Tibial nerve (tissue), 4 donors: Measurements from ENCODE around the gene PSMC5. TPM values are rescaled to one million over a fixed set of nuclear protein-coding genes. Genes with fewer than 3 reads are reported as not detected.

Experiments
- DNase-seq, 2 donors: peaks; one replicate each; pipeline ENCODE4 v3.0.0-alpha.2; 2019; ENCODE audit warnings: low spot score in 2 of 2
- H3K27ac ChIP-seq, 4 donors: fragments of 200-600 bp; sonication (generic) in 3 of 4; one replicate each; pipeline ENCODE4 v1.5.1; 2017 to 2019; ENCODE audit warnings: mild to moderate bottlenecking in 1 of 4
- H3K27me3 ChIP-seq, 2 donors: fragments of 200-600 bp; sonication (generic) in 1 of 2; one replicate each; pipeline versions ENCODE4 v1.5.1 to v1.6.0; 2017 to 2019
- H3K36me3 ChIP-seq, 3 donors: fragments of 200-600 bp; sonication (generic); one replicate each; pipeline ENCODE4 v1.5.1; 2018 to 2019
- H3K4me1 ChIP-seq, 4 donors: fragments of 200-600 bp; sonication (generic) in 3 of 4; one replicate each; pipeline ENCODE4 v1.5.1; 2017 to 2019
- H3K4me3 ChIP-seq, 4 donors: fragments of 200-600 bp; sonication (generic) in 3 of 4; one replicate each; pipeline ENCODE4 v1.5.1; 2017 to 2019; ENCODE audit warnings: mild to moderate bottlenecking in 1 of 4, moderate library complexity in 1 of 4
- H3K9me3 ChIP-seq, 4 donors: fragments of 200-600 bp; sonication (generic) in 3 of 4; one replicate each; pipeline ENCODE4 v1.5.1; 2017 to 2019
- EP300 ChIP-seq, 2 donors: sonication (generic); formaldehyde crosslinking; IDR thresholded peaks; one replicate each; pipeline ENCODE4 v1.6.1; 2017; ENCODE audit warnings: antibody characterized with exemption in 2 of 2, mild to moderate bottlenecking in 1 of 2
- POLR2A ChIP-seq, 2 donors: fragments of 450-650 bp; IDR thresholded peaks; one replicate each; pipeline ENCODE4 v1.6.1; 2017; ENCODE audit warnings: antibody characterized with exemption in 2 of 2, mild to moderate bottlenecking in 2 of 2, moderate library complexity in 2 of 2
- WGBS, 2 donors: methylation state at CpG; one replicate each; pipeline ENCODE4 v1.1.5; 2018; 5-methylcytosine and 5-hydroxymethylcytosine counted together
- total RNA-seq, 4 donors: library from RNA; depleted of rRNA; stranded (reverse); fragments of >200 nt; gene quantifications; one replicate each; pipeline ENCODE4 v1.1.0, GENCODE V29; 2016
- TF ChIP-seq, protein P1 (sequence below), 5 experiments: fragments of 200-600 bp in 3 of 5; fragments of 450-650 bp in 2 of 5; sonication (generic) in 3 of 5; IDR thresholded peaks; one replicate each; pipeline ENCODE4 v1.5.1; 2016 to 2019; ENCODE audit warnings: antibody characterized with exemption in 5 of 5, mild to moderate bottlenecking in 3 of 5, moderate library complexity in 2 of 5

PSMC5 gene
- total RNA-seq, 4 donors from 2014 or later = 62.1 to 116 (median 103) TPM

DNA sequence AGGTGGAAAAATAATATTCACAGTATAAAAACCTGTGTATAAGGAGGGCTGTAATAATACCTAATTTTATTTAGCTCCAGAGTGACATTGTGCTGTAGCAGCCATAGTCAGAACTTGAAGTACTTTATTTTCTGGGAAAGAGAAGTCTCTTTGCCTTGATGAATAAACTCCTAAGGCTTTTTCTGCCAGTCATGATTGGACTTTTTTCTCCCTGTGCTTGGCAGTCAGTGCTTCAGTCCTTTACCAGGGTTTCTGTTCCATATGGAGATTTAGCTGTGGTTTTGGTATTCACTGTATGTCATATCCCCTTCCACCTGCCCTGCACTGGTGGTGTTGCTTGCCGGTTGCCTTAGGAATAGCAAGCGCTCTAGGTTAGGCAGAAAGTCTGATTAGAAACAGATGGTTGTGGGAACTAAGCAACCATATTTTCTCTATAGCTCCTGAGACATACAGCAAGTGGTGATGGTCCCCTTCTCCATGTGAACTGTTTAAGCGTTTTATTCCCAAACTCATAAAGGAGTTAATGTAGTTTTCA lies 28.6 kb upstream of the PSMC5 start:
- peaks cover 0 to 98% (median 25%) of the 10 kb centered on the region in 3 donors for H3K36me3 ChIP-seq
- no peak for TF ChIP-seq EP300 (IDR thresholded peaks at IDR 0.05)
- TF ChIP-seq, protein P1, sequence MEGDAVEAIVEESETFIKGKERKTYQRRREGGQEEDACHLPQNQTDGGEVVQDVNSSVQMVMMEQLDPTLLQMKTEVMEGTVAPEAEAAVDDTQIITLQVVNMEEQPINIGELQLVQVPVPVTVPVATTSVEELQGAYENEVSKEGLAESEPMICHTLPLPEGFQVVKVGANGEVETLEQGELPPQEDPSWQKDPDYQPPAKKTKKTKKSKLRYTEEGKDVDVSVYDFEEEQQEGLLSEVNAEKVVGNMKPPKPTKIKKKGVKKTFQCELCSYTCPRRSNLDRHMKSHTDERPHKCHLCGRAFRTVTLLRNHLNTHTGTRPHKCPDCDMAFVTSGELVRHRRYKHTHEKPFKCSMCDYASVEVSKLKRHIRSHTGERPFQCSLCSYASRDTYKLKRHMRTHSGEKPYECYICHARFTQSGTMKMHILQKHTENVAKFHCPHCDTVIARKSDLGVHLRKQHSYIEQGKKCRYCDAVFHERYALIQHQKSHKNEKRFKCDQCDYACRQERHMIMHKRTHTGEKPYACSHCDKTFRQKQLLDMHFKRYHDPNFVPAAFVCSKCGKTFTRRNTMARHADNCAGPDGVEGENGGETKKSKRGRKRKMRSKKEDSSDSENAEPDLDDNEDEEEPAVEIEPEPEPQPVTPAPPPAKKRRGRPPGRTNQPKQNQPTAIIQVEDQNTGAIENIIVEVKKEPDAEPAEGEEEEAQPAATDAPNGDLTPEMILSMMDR (IDR thresholded peaks at IDR 0.05) = no peak
- no peak for TF ChIP-seq POLR2A (IDR thresholded peaks at IDR 0.05)
- no peaks in the 10 kb centered on the region for H3K27me3 ChIP-seq
- no peak for DNase-seq
- 74 to 84% methylated on average over 3 of the region's 3 CpGs for WGBS, 2 donors
- no peak overlapping the region for H3K4me3 ChIP-seq
- H3K9me3 ChIP-seq = no peaks in the 10 kb centered on the region
- H3K4me1 ChIP-seq = no peaks in the 10 kb centered on the region
- no peak overlapping the region for H3K27ac ChIP-seq

DNA sequence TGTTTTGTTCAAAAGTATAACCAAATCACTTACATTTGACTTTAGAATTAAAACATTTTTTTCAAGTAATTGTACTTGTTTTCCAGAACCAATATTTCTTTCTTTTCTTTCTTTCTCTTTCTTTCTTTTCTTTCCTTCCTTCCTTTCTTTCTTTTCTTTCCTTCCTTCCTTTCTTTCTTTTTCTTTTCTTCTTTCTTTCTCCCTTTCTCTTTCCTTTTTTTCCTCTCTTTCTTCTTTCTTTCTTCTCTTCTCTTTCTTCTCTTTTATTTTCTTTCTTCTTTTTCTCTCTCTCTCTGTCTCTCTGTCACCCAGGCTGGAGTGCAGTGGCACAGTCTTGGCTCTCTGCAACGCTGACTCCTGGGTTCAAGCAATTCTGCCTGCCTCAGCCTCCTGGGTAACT lies 26.4 kb upstream of the PSMC5 start:
- H3K27ac ChIP-seq = no peak overlapping the region
- no peak for DNase-seq
- H3K36me3 ChIP-seq = peaks cover 0 to 97% (median 25%) of the 10 kb centered on the region in 3 donors
- no peaks in the 10 kb centered on the region for H3K9me3 ChIP-seq
- peaks cover 0 to 7% (median 0%) of the 10 kb centered on the region in 4 donors for H3K4me1 ChIP-seq
- no peak overlapping the region for H3K4me3 ChIP-seq
- TF ChIP-seq EP300 (IDR thresholded peaks at IDR 0.05) = no peak
- TF ChIP-seq POLR2A (IDR thresholded peaks at IDR 0.05) = no peak
- TF ChIP-seq, protein P1 (IDR thresholded peaks at IDR 0.05) = no peak
- no peaks in the 10 kb centered on the region for H3K27me3 ChIP-seq
- WGBS, 2 donors = 97 to 100% methylated on average over 1 of the region's 1 CpG

DNA sequence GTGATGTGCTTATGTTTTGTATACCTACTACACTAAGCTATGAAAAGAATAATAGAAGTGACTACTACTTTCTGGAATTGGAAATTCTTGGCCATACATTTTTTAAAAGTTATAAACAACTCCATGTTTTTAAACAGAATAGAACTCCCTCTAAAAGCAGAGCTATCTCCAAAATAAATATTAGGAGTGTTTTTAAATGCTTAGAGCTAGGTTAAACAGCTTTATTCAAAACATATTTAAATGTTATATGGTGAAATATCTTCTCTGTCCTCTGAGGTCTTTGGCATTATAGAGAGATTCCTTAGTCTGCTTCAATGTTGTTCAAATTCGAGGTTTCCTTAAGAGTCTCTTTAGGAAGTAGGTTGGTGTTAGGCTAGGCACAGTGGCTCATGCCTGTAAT lies 22.9 kb upstream of the PSMC5 start:
- H3K9me3 ChIP-seq = no peaks in the 10 kb centered on the region

DNA sequence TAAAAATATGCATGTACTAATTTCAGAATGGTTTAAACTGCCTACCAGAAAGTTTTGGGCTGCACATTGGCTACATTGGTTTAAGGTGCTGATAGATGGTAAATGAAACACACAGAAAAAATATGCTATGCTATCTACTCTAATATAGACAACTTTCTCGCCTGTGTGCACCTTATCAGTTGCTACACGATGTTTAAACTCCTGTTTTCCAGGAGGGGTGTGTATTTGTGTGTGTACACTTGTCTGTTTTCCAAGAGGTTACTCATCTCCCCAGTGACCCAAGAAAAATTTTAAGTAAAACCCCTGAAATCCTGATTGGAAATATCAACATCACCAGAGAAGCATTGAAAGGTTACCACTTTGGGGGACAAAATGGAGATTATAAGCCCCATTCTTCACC lies 21.6 kb upstream of the PSMC5 start:
- no peak overlapping the region for H3K27ac ChIP-seq
- no peak overlapping the region for H3K4me3 ChIP-seq
- TF ChIP-seq, protein P1 (IDR thresholded peaks at IDR 0.05) = no peak
- TF ChIP-seq EP300 (IDR thresholded peaks at IDR 0.05) (no peak), POLR2A (IDR thresholded peaks at IDR 0.05) (no peak)
- H3K27me3 ChIP-seq = no peaks in the 10 kb centered on the region
- DNase-seq = no peak
- peaks cover 0 to 9% (median 0%) of the 10 kb centered on the region in 4 donors for H3K4me1 ChIP-seq
- 58 to 66% methylated on average over 2 of the region's 2 CpGs for WGBS, 2 donors
- no peaks in the 10 kb centered on the region for H3K9me3 ChIP-seq
- peaks cover 0 to 97% (median 8%) of the 10 kb centered on the region in 3 donors for H3K36me3 ChIP-seq

More for the DNA sequence above, 22.9 kb upstream of the PSMC5 start:
- Histone ChIP-seq H3K27me3 (no peaks in the 10 kb centered on the region), H3K27ac (no peak overlapping the region), H3K4me3 (no peak overlapping the region), H3K36me3 (peaks cover 0 to 97% (median 19%) of the 10 kb centered on the region in 3 donors), H3K4me1 (peaks cover 0 to 9% (median 0%) of the 10 kb centered on the region in 4 donors)
- TF ChIP-seq, protein P1 (IDR thresholded peaks at IDR 0.05) = no peak
- TF ChIP-seq POLR2A (IDR thresholded peaks at IDR 0.05) (no peak), EP300 (IDR thresholded peaks at IDR 0.05) (no peak)
- no peak for DNase-seq
- 67 to 83% methylated on average over 1 of the region's 1 CpG for WGBS, 2 donors

DNA sequence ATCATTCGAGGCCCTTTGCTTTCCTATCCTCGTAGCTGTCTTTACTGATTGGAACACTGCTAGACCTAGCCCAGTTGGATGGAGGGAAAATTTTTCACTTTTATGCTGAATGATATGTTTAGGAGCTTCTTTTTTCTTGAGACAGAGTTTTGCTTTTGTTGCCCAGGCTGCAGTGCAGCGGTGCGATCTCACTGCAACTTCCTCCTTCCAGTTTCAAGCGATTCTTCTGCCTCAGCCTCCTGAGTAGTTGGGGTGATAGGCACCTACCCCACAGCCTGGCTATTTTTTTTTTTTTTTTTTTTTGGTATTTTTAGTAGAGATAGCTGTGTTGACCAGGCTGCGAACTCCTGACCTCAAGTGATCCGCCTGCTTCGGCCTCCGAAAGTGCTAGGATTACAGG lies 17.3 kb upstream of the PSMC5 start:
- 82 to 83% methylated on average over 9 of the region's 9 CpGs for WGBS, 2 donors

More for the DNA sequence above, 17.3 kb upstream of the PSMC5 start:
- Histone ChIP-seq H3K9me3 (no peaks in the 10 kb centered on the region), H3K4me3 (no peak overlapping the region), H3K27me3 (no peaks in the 10 kb centered on the region), H3K27ac (no peak overlapping the region), H3K36me3 (peaks cover 4 to 100% (median 21%) of the 10 kb centered on the region in 3 donors), H3K4me1 (peaks cover 0 to 9% (median 0%) of the 10 kb centered on the region in 4 donors)
- no peak for DNase-seq
- TF ChIP-seq, protein P1 (IDR thresholded peaks at IDR 0.05) = no peak
- TF ChIP-seq POLR2A (IDR thresholded peaks at IDR 0.05) = no peak
- TF ChIP-seq EP300 (IDR thresholded peaks at IDR 0.05) = no peak
